Vagina (tissue), 2 donors: ENCODE data around the gene PROK2.

ENCODE experiments used
- CTCF ChIP-seq, 3 experiments: fragments of 450-650 bp in 2 of 3; fragments of 200-600 bp in 1 of 3; sonication (generic) in 1 of 3; IDR thresholded peaks; one replicate each; pipeline ENCODE4 v1.5.1; 2017 to 2019; ENCODE audit warnings: antibody characterized with exemption in 3 of 3, mild to moderate bottlenecking in 2 of 3, moderate library complexity in 2 of 3
- POLR2A ChIP-seq, 2 donors: fragments of 450-650 bp; IDR thresholded peaks; one replicate each; pipeline ENCODE4 v1.6.1; 2017; ENCODE audit warnings: antibody characterized with exemption in 2 of 2, mild to moderate bottlenecking in 2 of 2, moderate library complexity in 2 of 2

- TF ChIP-seq POLR2A (IDR thresholded peaks at IDR 0.05) (no peak), CTCF (IDR thresholded peaks at IDR 0.05) (no peak)
Measured at GRCh38 chr3:71810056-71810455, 25.1 kb upstream of the PROK2 start.
